Type B pancreatic cell (in vitro differentiated cells): Measurements from ENCODE around the gene PCDHB14. TPM values are rescaled to one million over a fixed set of nuclear protein-coding genes. Genes with fewer than 3 reads are reported as not detected.
A peak's percentile ranks its signal among the peaks of the same experiment; 100 is the strongest.
"Not testable (repeated sequence)": the region's sequence is repeated elsewhere in the genome, so short reads cannot be mapped to it uniquely, and the experiment has no call there.

Source experiments
- DNase-seq: peaks from one replicate; pipeline ENCODE4 v3.0.0; 2021; ENCODE audit warnings: mixed read lengths; ENCODE audit not compliant: unreplicated experiment; ENCODE audit errors: extremely low spot score
- H3K27ac Mint-ChIP-seq: 2 replicates; pipeline ENCODE4 v1.8.0; 2021; ENCODE audit warnings: mild to moderate bottlenecking, mixed read lengths
- H3K27me3 Mint-ChIP-seq: 2 replicates; pipeline ENCODE4 v1.8.0; 2021; ENCODE audit warnings: mixed read lengths
- H3K36me3 Mint-ChIP-seq: 2 replicates; pipeline ENCODE4 v1.8.0; 2021; ENCODE audit warnings: mixed read lengths
- H3K4me1 Mint-ChIP-seq: one replicate; pipeline ENCODE4 v1.8.0; 2021; ENCODE audit warnings: mixed read lengths; ENCODE audit not compliant: unreplicated experiment
- H3K4me3 Mint-ChIP-seq: 2 replicates; pipeline ENCODE4 v1.8.0; 2021; ENCODE audit warnings: mild to moderate bottlenecking, mixed read lengths
- H3K9me3 Mint-ChIP-seq: 2 replicates; pipeline ENCODE4 v1.8.0; 2021; ENCODE audit warnings: mixed read lengths
- long read RNA-seq: library from polyadenylated mRNA; unstranded; transcript quantifications from one replicate; pipeline ENCODE4 v2.0.0, GENCODE V29; 2020
- total RNA-seq: library from RNA; stranded (reverse); gene quantifications from 2 replicates; pipeline ENCODE4 v1.2.1, GENCODE V29; 2021; ENCODE audit warnings: low replicate concordance
- TF ChIP-seq, protein P1 (sequence below): fragments of 200-600 bp; sonication (generic); conservative IDR thresholded peaks from 2 replicates; pipeline ENCODE4 v1.5.0; 2021; ENCODE audit warnings: antibody characterized with exemption, mild to moderate bottlenecking

Gene PCDHB14
- 3.1 and 3.7 TPM in 2 replicates for total RNA-seq
- long read RNA-seq, full-length matches to known transcripts: 1 of 1 reads
- long read RNA-seq, partial matches to known transcripts: 0 of 1 reads
- long read RNA-seq, other reads (novel, unspliced or antisense): 0 of 1 reads

DNA sequence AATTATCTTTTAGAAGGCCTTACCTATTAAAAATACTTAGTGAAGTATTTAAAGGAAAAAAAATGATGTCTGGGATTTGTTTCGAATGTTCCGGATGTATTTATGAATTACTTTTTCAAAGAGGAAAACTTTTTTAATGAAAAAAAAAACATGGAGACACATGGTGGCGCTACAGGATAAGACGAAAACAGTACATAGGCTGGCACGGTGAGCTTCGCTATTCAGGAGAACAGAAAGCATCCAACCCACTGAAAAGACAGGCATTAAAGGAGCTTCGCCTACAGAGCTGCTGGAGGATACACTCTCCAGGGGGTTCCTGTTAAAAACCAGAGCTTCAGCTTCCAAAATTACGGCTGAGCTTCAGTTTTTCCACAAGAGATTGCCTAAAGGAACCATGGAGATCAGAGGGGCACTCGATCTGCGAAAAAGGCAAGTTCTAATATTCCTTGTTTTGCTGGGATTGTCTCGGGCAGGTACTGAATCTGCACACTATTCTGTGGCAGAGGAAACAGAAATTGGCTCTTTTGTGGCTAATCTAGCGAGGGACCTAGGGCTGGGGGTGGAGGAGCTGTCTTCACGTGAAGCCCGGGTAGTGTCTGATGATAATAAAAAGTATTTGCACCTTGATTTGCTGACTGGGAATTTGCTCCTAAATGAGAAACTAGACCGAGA is at the start of gene PCDHB14:
Gene PCDHB14 (plus strand): TSS at position 232 of the 672 bp plus-strand sequence. CDS start 163 bp downstream, at position 395.
- Mint-ChIP-seq H3K27ac (no peak within 1 kb of the TSS), H3K4me3 (peak within 1 kb of the TSS; percentile 74), H3K4me1 (no peaks in the 10 kb centered on the region), H3K36me3 (peaks cover 5% of the 10 kb centered on the region), H3K27me3 (no peaks in the 10 kb centered on the region), H3K9me3 (no peaks in the 10 kb centered on the region)
- no peak for DNase-seq
- TF ChIP-seq, protein P1, sequence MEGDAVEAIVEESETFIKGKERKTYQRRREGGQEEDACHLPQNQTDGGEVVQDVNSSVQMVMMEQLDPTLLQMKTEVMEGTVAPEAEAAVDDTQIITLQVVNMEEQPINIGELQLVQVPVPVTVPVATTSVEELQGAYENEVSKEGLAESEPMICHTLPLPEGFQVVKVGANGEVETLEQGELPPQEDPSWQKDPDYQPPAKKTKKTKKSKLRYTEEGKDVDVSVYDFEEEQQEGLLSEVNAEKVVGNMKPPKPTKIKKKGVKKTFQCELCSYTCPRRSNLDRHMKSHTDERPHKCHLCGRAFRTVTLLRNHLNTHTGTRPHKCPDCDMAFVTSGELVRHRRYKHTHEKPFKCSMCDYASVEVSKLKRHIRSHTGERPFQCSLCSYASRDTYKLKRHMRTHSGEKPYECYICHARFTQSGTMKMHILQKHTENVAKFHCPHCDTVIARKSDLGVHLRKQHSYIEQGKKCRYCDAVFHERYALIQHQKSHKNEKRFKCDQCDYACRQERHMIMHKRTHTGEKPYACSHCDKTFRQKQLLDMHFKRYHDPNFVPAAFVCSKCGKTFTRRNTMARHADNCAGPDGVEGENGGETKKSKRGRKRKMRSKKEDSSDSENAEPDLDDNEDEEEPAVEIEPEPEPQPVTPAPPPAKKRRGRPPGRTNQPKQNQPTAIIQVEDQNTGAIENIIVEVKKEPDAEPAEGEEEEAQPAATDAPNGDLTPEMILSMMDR: peak; percentile 69

DNA sequence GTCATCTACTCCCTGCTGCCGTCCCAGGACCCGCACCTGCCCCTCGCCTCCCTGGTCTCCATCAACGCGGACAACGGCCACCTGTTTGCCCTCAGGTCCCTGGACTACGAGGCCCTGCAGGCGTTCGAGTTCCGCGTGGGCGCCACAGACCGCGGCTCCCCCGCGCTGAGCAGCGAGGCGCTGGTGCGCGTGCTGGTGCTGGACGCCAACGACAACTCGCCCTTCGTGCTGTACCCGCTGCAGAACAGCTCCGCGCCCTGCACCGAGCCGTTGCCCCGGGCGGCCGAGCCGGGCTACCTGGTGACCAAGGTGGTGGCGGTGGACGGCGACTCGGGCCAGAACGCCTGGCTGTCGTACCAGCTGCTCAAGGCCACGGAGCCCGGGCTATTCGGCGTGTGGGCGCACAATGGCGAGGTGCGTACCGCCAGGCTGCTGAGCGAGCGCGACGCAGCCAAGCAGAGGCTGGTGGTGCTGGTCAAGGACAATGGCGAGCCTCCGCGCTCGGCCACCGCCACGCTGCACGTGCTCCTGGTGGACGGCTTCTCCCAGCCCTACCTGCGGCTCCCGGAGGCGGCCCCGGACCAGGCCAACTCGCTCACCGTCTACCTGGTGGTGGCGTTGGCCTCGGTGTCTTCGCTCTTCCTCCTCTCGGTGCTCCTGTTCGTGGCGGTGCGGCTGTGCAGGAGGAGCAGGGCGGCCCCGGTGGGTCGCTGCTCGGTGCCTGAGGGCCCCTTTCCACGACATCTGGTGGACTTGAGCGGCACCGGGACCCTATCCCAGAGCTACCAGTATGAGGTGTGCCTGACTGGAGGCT is 48.6 kb upstream of the PCDHB14 start:
- H3K27ac Mint-ChIP-seq, H3K9me3 Mint-ChIP-seq, H3K4me3 Mint-ChIP-seq, H3K27me3 Mint-ChIP-seq, H3K36me3 Mint-ChIP-seq, H3K4me1 Mint-ChIP-seq, DNase-seq: not testable (repeated sequence)

DNA sequence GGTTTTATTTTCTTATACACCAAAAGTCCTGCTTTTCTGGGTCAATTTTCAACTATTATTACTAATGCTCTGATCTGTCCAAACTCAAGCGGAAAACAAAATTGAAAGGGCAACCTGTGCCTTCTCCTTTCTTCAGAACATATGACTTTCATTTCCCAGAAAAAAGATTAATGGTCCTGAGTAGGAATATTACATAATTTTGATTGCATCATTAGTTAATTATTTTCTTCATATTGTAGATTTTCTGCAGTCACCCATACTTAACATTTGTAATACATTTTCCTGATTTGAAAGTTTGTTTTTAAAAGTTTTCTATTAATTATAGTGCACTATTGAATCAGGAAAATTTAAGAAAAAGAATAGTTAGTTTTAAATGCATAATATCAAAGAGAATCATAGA is 47.2 kb upstream of the PCDHB14 start:
- no peaks in the 10 kb centered on the region for H3K4me1 Mint-ChIP-seq
- H3K4me3 Mint-ChIP-seq: no peak overlapping the region
- DNase-seq: no peak
- no peak overlapping the region for H3K27ac Mint-ChIP-seq
- TF ChIP-seq, protein P1: no peak
- H3K36me3 Mint-ChIP-seq: no peaks in the 10 kb centered on the region
- H3K9me3 Mint-ChIP-seq: no peaks in the 10 kb centered on the region
- H3K27me3 Mint-ChIP-seq: no peaks in the 10 kb centered on the region

DNA sequence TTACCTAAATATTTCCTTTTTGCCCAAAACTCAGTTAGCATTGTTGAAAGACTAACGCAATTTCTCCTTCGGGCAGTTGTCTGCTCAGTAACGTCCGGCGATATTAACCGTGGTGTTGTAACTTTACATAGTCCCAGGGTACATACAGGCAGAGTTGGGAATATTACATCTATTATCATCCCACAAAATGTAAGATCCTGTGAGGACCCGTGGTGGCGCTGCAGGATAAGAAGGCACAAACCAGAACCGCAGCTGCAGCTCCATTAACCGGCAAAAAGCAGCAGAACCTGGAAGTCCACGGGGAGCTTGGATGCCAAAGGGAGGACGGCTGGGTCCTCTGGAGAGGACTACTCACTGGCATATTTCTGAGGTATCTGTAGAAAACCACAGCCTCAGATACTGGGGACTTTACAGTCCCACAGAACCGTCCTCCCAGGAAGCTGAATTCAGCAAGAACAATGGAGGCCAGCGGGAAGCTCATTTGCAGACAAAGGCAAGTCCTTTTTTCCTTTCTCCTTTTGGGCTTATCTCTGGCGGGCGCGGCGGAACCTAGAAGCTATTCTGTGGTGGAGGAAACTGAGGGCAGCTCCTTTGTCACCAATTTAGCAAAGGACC is 45.5 kb upstream of the PCDHB14 start, which contains the start of gene PCDHB8:
Gene PCDHB8 (plus strand): TSS at position 214 of the 615 bp plus-strand sequence. CDS start 245 bp downstream, at position 459.
- H3K9me3 Mint-ChIP-seq, H3K4me3 Mint-ChIP-seq, H3K36me3 Mint-ChIP-seq, DNase-seq, H3K27me3 Mint-ChIP-seq, H3K27ac Mint-ChIP-seq, H3K4me1 Mint-ChIP-seq: not testable (repeated sequence)

DNA sequence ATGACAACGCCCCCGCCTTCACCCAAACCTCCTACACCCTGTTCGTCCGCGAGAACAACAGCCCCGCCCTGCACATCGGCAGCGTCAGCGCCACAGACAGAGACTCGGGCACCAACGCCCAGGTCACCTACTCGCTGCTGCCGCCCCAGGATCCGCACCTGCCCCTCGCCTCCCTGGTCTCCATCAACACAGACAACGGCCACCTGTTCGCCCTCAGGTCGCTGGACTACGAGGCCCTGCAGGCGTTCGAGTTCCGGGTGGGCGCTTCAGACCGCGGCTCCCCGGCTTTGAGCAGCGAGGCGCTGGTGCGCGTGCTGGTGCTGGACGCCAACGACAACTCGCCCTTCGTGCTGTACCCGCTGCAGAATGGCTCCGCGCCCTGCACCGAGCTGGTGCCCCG is 43.8 kb upstream of the PCDHB14 start:
- not testable (repeated sequence) for H3K4me3 Mint-ChIP-seq, DNase-seq, H3K9me3 Mint-ChIP-seq, H3K4me1 Mint-ChIP-seq, H3K27me3 Mint-ChIP-seq, H3K36me3 Mint-ChIP-seq, H3K27ac Mint-ChIP-seq

DNA sequence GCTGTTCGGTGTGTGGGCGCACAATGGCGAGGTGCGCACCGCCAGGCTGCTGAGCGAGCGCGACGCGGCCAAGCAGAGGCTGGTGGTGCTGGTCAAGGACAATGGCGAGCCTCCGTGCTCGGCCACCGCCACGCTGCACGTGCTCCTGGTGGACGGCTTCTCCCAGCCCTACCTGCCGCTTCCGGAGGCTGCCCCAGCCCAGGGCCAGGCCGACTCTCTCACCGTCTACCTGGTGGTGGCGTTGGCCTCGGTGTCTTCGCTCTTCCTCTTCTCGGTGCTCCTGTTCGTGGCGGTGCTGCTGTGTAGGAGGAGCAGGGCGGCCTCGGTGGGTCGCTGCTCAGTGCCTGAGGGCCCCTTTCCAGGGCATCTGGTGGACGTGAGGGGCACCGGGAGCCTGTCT is 43.3 kb upstream of the PCDHB14 start:
- not testable (repeated sequence) for H3K4me1 Mint-ChIP-seq, H3K27me3 Mint-ChIP-seq, H3K4me3 Mint-ChIP-seq, DNase-seq, H3K9me3 Mint-ChIP-seq, H3K27ac Mint-ChIP-seq
- H3K36me3 Mint-ChIP-seq: peaks cover 11% of the 10 kb centered on the region

DNA sequence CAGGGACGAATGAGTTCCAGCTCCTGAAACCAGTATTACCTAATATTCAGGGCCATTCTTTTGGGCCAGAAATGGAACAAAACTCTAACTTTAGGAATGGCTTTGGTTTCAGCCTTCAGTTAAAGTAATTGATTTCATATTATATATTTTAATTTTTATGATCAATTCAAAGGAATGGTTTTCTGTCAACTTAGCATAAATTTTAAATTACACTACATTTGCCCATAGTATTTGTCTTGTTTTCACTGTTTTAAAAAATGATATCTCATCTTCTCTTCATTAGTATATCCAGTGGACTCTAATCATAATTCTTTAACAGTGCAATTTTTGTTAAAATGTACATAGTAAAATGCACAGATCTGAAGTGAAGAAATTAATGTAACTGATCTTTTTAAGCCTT is 42.8 kb upstream of the PCDHB14 start:
- Mint-ChIP-seq H3K9me3 (peaks cover 8% of the 10 kb centered on the region), H3K36me3 (peaks cover 13% of the 10 kb centered on the region), H3K4me1 (no peaks in the 10 kb centered on the region), H3K27me3 (no peaks in the 10 kb centered on the region), H3K27ac (no peak overlapping the region), H3K4me3 (no peak overlapping the region)
- DNase-seq: no peak
- TF ChIP-seq, protein P1: no peak
